Measurements from ENCODE around the gene PLXNB2.

PLXNB2 gene

GRCh38 chr22:50305923-50306566 is 1.4 kb downstream of the PLXNB2 start:
- TF ChIP-seq CTCF (IDR thresholded peaks at IDR 0.05; ENCODE audit: low read depth, low read length, missing control alignments) = no peak
- Histone ChIP-seq H3K27me3 (replicated peaks) (no peaks in the 10 kb centered on the region), H3K36me3 (replicated peaks) (peaks cover 2% of the 10 kb centered on the region), H3K4me3 (ENCODE audit: low read depth, low read length) (peak overlapping the region; percentile 79), H3K27ac (peak overlapping the region; percentile 65)
- DNase-seq = peak; percentile 79
- in situ Hi-C loops (cut with HindIII; ENCODE audit: low pct_ligation_motif_present, low sequenced_read_pairs) = no loop called here

DNA sequence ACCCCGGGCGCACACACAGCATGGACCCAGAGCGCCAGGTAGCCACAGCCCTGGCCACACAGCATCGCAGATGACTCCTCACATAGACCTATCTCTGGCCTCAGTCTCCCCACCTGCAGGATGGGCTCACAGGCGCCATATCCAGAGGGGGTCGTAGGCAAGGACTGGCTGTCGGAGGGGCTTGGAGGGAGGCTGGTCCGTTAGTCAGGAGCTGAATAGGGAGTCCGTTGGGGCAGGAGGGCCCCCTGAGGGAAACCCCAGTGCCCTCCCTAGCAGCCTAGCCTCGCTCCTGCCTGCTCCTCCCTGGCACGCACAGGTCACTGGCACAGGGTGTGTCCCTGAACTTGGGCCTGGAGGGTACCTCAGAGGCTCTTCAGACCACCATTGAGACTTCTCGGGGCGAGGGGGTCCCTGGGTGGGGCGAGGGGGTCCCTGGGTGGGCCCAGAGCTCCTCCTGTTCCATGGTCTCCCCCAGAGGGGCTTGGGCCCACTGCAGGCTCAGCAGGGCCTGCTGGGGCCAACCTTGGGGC is 2.0 kb downstream of the PLXNB2 start:
- peaks cover 3% of the 10 kb centered on the region for H3K36me3 ChIP-seq (replicated peaks)
- peak overlapping the region; percentile 79 for H3K4me3 ChIP-seq (ENCODE audit: low read depth, low read length)
- H3K27ac ChIP-seq = peak overlapping the region; percentile 65
- in situ Hi-C loops (cut with HindIII; ENCODE audit: low pct_ligation_motif_present, low sequenced_read_pairs) = no loop called here
- no peak for DNase-seq
- H3K27me3 ChIP-seq (replicated peaks) = no peaks in the 10 kb centered on the region
- TF ChIP-seq CTCF (IDR thresholded peaks at IDR 0.05; ENCODE audit: low read depth, low read length, missing control alignments) = no peak

DNA sequence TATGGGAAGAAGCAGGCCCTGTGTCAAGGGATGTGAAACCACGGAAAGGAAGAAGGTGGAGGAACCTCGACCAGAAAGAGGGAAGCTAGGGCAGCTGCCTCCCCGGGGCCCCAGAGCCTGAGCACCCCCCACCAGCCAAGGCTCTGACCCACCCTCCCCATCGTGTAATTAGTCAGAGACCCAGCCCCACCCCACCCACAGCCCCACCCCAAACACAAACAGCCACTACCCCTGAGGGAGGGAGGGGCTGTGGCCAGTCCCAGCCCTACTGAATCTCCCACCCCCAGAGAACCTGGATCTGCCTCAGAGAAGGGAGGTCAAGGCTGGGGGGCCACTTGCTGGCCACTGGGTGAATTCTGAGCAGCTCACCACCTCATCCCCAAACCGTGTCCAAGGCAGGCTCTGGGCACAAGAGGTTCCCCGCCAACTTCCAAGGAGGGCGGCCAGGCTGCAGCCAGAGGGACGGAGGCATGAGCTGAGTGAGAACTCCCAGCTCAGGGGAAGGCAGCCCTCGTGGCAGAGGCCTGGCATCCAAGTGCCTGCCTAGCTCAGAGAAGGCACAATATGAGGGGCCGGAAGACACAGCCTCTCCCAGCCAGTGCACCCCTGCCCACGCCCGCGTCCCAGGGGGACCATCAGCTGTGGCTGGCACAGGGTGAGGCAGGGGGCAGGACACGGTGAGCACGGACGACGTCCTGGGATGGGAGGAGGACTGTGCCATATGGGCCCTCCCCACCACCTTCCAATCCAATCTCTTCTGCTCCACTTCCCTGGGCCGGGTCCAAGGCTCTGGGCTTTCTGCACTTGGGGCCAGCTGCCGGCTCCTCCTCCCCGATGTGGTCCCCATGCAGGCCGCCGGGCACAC is 2.7 kb downstream of the PLXNB2 start:
- no peak for DNase-seq
- in situ Hi-C loops (cut with HindIII; ENCODE audit: low pct_ligation_motif_present, low sequenced_read_pairs) = no loop called here

GRCh38 chr22:50303848-50304527 is 3.5 kb downstream of the PLXNB2 start:
- peaks cover 8% of the 10 kb centered on the region for H3K36me3 ChIP-seq (replicated peaks)
- in situ Hi-C loops (cut with HindIII; ENCODE audit: low pct_ligation_motif_present, low sequenced_read_pairs) = no loop called here
- no peak for DNase-seq
- no peak overlapping the region for H3K4me3 ChIP-seq (ENCODE audit: low read depth, low read length)
- no peak overlapping the region for H3K27ac ChIP-seq
- TF ChIP-seq CTCF (IDR thresholded peaks at IDR 0.05; ENCODE audit: low read depth, low read length, missing control alignments) = peak; percentile 23
- no peaks in the 10 kb centered on the region for H3K27me3 ChIP-seq (replicated peaks)

More for the DNA sequence above, 2.7 kb downstream of the PLXNB2 start:
- TF ChIP-seq CTCF (IDR thresholded peaks at IDR 0.05; ENCODE audit: low read depth, low read length, missing control alignments) = no peak
- peak overlapping the region; percentile 79 for H3K4me3 ChIP-seq (ENCODE audit: low read depth, low read length)
- no peaks in the 10 kb centered on the region for H3K27me3 ChIP-seq (replicated peaks)
- no peak overlapping the region for H3K27ac ChIP-seq
- peaks cover 7% of the 10 kb centered on the region for H3K36me3 ChIP-seq (replicated peaks)

DNA sequence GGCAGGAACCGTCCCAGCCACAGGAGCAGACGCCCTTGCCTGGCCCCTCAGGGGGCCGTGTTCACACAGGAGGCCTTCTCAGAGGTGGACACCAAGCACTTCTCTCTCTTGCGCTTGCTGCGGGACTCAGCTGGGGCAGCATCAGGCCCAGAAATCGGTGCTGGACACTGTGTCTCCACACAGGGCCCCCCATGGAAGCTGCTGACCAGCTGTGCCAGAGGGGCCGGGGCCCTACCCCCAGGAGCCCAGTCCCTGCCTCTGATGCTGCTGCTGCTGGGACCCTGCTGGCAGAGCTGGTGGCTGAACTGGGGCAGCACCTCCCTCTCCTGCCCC is 4.0 kb downstream of the PLXNB2 start:
- no peak overlapping the region for H3K4me3 ChIP-seq (ENCODE audit: low read depth, low read length)
- no peaks in the 10 kb centered on the region for H3K27me3 ChIP-seq (replicated peaks)
- no peak for DNase-seq
- H3K27ac ChIP-seq = no peak overlapping the region
- no peak for TF ChIP-seq CTCF (IDR thresholded peaks at IDR 0.05; ENCODE audit: low read depth, low read length, missing control alignments)
- in situ Hi-C loops (cut with HindIII; ENCODE audit: low pct_ligation_motif_present, low sequenced_read_pairs) = no loop called here
- peaks cover 8% of the 10 kb centered on the region for H3K36me3 ChIP-seq (replicated peaks)
